T1000 (cell line): ENCODE data around the gene CAMK2D.

Experiments
- DNase-seq: peaks from one replicate; lab custom pipeline; 2025; ENCODE audit warnings: mixed read lengths; lab: John Stamatoyannopoulos, UW

The CAMK2D gene

GRCh38 chr4:113437129-113437528 lies 324.4 kb downstream of the CAMK2D start:
- DNase-seq: no peak

GRCh38 chr4:113436360-113436759 lies 325.2 kb downstream of the CAMK2D start:
- no peak for DNase-seq

GRCh38 chr4:113435893-113436292 lies 325.6 kb downstream of the CAMK2D start:
- peak; percentile 28 for DNase-seq

GRCh38 chr4:113434247-113434587 lies 327.3 kb downstream of the CAMK2D start:
- no peak for DNase-seq

GRCh38 chr4:113433536-113434246 lies 327.8 kb downstream of the CAMK2D start:
- DNase-seq: no peak

- no peak for DNase-seq
Measured at GRCh38 chr4:113433116-113433515, 328.4 kb downstream of the CAMK2D start.

- no peak for DNase-seq
Measured at GRCh38 chr4:113423631-113424030, 337.9 kb downstream of the CAMK2D start.

- DNase-seq: no peak
Measured at GRCh38 chr4:113420938-113421337, 340.6 kb downstream of the CAMK2D start.

- no peak for DNase-seq
Measured at GRCh38 chr4:113419631-113420030, 341.9 kb downstream of the CAMK2D start.

GRCh38 chr4:113411496-113411938 lies 350.0 kb downstream of the CAMK2D start:
- DNase-seq: peak; percentile 64

GRCh38 chr4:113410686-113411085 lies 350.9 kb downstream of the CAMK2D start:
- no peak for DNase-seq

GRCh38 chr4:113409181-113409580 lies 352.4 kb downstream of the CAMK2D start:
- no peak for DNase-seq

- DNase-seq: no peak
Measured at GRCh38 chr4:113407409-113407808, 354.1 kb downstream of the CAMK2D start.

- DNase-seq: no peak
Measured at GRCh38 chr4:113406723-113407016, 354.9 kb downstream of the CAMK2D start.

- DNase-seq: no peak
Measured at GRCh38 chr4:113405874-113406722, 355.4 kb downstream of the CAMK2D start.

GRCh38 chr4:113404841-113405240 lies 356.7 kb downstream of the CAMK2D start:
- no peak for DNase-seq

- no peak for DNase-seq
Measured at GRCh38 chr4:113404167-113404571, 357.4 kb downstream of the CAMK2D start.
